HG02571 (cell line): ENCODE measurements around the gene REEP6.

Experiments
- ATAC-seq: cut with Tn5 transposase; IDR thresholded peaks from one replicate; pipeline ENCODE4 v1.9.1; 2021; ENCODE audit warnings: mild to moderate bottlenecking, moderate library complexity; ENCODE audit not compliant: unreplicated experiment

REEP6 gene

GRCh38 chr19:1456121-1456900 lies 34.7 kb upstream of the REEP6 start:
- no peak for ATAC-seq

DNA sequence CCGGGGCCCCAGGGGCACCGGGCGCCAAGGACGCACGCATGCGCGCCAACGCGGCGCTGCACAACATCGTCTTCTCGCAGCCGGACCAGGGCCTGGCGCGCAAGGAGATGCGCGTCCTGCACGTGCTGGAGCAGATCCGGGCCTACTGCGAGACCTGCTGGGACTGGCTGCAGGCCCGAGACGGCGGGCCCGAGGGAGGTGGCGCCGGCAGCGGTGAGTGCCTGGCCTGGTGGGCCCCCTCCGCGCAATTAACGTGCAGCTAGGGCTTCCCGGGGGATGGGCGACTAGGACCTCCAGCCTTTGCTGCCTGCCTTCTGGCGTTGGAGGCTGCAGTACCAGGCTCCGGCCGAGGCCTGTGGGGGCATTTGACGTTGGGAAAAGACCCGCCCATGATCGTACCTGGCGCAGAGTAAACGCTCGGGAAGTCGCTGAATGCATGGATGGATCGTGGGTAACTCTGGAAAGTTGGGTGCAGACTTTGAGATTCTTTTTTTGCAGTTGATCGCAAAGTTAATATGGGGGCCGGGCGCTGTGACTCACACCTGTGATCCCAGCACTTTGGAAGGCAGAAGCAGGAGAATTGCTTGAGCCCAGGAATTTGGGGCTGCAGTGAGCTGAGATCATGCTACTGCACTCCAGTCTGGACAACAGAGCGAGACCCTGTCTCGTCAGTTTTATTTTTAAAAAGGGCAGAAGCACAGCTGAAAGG lies 33.8 kb upstream of the REEP6 start:
- no peak for ATAC-seq

DNA sequence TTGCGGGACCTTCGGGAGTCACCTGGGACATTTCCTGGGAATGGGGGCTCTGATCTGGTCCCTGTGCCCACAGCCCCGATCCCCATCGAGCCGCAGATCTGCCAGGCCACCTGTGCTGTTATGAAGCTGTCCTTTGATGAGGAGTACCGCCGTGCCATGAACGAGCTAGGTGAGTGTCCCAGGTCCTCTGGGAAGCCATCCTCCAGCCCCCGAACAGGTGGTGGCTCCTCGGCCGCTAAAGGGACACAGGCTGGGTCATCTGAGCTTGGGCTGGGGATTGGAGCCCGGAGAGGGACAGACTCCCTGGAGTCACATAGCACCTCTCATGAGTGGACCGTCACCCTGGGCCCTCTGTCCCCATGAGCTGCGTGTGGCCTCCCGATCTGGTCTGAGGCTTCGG lies 33.1 kb upstream of the REEP6 start:
- no peak for ATAC-seq

GRCh38 chr19:1459479-1459878 lies 31.5 kb upstream of the REEP6 start:
- ATAC-seq = no peak

GRCh38 chr19:1460033-1460995 lies 30.7 kb upstream of the REEP6 start:
- no peak for ATAC-seq

GRCh38 chr19:1461862-1462261 lies 29.1 kb upstream of the REEP6 start:
- no peak for ATAC-seq

GRCh38 chr19:1465191-1466016 lies 25.6 kb upstream of the REEP6 start:
- ATAC-seq = no peak

GRCh38 chr19:1466018-1466460 lies 24.9 kb upstream of the REEP6 start:
- ATAC-seq = no peak

- no peak for ATAC-seq
These were observed 24.3 kb upstream of the REEP6 start for GRCh38 chr19:1466461-1467214.

- no peak for ATAC-seq
These were observed 23.8 kb upstream of the REEP6 start for GRCh38 chr19:1467215-1467489.

- ATAC-seq = no peak
These were observed 23.3 kb upstream of the REEP6 start for GRCh38 chr19:1467490-1468273.

- ATAC-seq = no peak
These were observed 22.6 kb upstream of the REEP6 start for GRCh38 chr19:1468274-1468820.

GRCh38 chr19:1468821-1469254 lies 22.1 kb upstream of the REEP6 start:
- no peak for ATAC-seq

GRCh38 chr19:1469255-1470054 lies 21.5 kb upstream of the REEP6 start:
- no peak for ATAC-seq

DNA sequence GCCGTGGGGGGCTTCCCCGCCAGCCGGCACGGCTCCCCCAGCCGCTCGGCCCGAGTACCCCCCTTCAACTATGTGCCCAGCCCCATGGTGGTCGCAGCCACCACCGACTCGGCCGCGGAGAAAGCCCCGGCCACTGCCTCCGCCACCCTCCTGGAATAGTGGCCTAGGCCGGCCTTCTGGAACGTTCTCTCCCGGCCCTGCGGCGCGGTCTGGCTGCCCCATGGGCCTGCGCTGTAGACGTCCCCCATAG lies 21.0 kb upstream of the REEP6 start:
- ATAC-seq = no peak

- ATAC-seq = no peak
These were observed 20.5 kb upstream of the REEP6 start for GRCh38 chr19:1470305-1471009.

DNA sequence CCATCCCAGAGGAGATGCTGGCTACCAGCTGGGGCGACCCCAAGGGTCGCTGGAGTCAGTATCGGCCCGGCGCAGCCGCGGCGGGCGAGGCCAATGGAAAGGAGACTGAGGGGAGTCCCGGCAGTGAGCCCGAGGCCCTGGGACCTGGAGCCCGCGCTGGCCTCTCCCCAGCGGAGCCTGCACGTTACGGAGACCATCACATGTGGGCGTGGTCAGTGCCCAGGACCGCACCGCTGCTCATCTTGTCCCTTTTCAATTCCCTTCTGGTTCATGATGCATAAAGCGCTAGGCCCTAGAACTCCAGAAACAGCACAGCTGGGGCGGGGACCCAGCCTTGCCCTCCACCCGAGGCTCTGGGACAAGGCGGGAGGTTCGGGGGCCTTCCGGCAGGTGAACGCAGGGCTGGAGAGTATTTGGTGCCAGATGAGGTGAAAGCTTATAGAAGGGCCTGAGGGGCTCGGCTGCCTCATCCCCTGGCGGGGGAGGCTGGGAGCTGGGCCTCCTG lies 19.9 kb upstream of the REEP6 start:
- no peak for ATAC-seq
